GM12878 (cell line): ENCODE data around the gene ZNF599. TPM values are rescaled to one million over a fixed set of nuclear protein-coding genes. Genes with fewer than 3 reads are reported as not detected.
A peak's percentile ranks its signal among the peaks of the same experiment; 100 is the strongest.

Experiments
- ATAC-seq: fragments of 200-7000 bp; cut with Tn5 transposase; 3 replicates; pipeline ENCODE4 v1.9.1; 2020; ENCODE audit warnings: mild to moderate bottlenecking, moderate library complexity
- BruUV-seq: library from RNA; stranded (reverse); fragments of 400-500 nt; replicated peaks from 2 replicates; lab custom pipeline; 2021; lab: Mats Ljungman, UMichigan
- CTCF ChIA-PET: fragments of 300-600 bp; sonication (Branson Sonifier 250); formaldehyde crosslinking; extraction: SDS; loops from one replicate; lab custom pipeline; 2021; ENCODE audit warnings: inconsistent platforms; lab: Yijun Ruan, JAX
- POLR2A ChIA-PET: fragments of 350-600 bp; formaldehyde crosslinking; extraction: SDS; loops from one replicate; lab custom pipeline; 2021; ENCODE audit warnings: inconsistent platforms; lab: Charles Lee
- RAD21 ChIA-PET: fragments of 300-600 bp; sonication (Branson Sonifier 250); formaldehyde crosslinking; loops from one replicate; lab custom pipeline; 2023; ENCODE audit warnings: antibody characterized with exemption; ENCODE audit not compliant: unreplicated experiment; lab: Charles Lee
- SMC1A ChIA-PET: fragments of 300-600 bp; sonication (Branson Sonifier 250); formaldehyde crosslinking; loops from one replicate; lab custom pipeline; 2023; ENCODE audit not compliant: unreplicated experiment, uncharacterized antibody; lab: Charles Lee
- DNase-seq: peaks from one replicate; pipeline ENCODE4 v3.0.0-alpha.2; 2011; ENCODE audit warnings: low read depth, low spot score
- FAIRE-seq: peaks from 3 replicates; lab custom pipeline; 2011; peaks lifted over from hg19 to GRCh38; lab: Jason Lieb, UNC
- H2AFZ ChIP-seq: 2 replicates; pipeline ENCODE4 v1.6.0; 2011; ENCODE audit warnings: low read depth, low read length, control low read depth; ENCODE audit not compliant: control insufficient read depth
- H3K27ac ChIP-seq: 2 replicates; pipeline ENCODE4 v1.5.1; 2011; ENCODE audit warnings: control low read depth; ENCODE audit not compliant: control insufficient read depth, insufficient read depth
- H3K27me3 ChIP-seq, 2 experiments: replicated peaks in 1 of 2; 2 replicates each; pipeline versions ENCODE4 v1.6.0 to v1.6.1; 2011; ENCODE audit warnings: low read length in 1 of 2; ENCODE audit not compliant: control insufficient read depth in 2 of 2, insufficient read depth in 2 of 2
- H3K36me3 ChIP-seq, 2 experiments: 2 replicates each; pipeline ENCODE4 v1.5.1; 2011; ENCODE audit warnings: low read length in 1 of 2; ENCODE audit not compliant: control insufficient read depth in 2 of 2, insufficient read depth in 2 of 2
- H3K4me1 ChIP-seq: 2 replicates; pipeline ENCODE4 v1.6.1; 2011; ENCODE audit warnings: mild to moderate bottlenecking, low read length, moderate library complexity, mixed read lengths; ENCODE audit not compliant: control insufficient read depth, insufficient read depth
- H3K4me2 ChIP-seq: 2 replicates; pipeline ENCODE4 v1.6.0; 2011; ENCODE audit warnings: control low read depth; ENCODE audit not compliant: control insufficient read depth, insufficient read depth
- H3K4me3 ChIP-seq: fragments of 200-600 bp; sonication (generic); 2 replicates; pipeline ENCODE4 v1.5.1; 2016
- H3K79me2 ChIP-seq: 2 replicates; pipeline ENCODE4 v1.6.0; 2011; ENCODE audit warnings: low read length; ENCODE audit not compliant: control insufficient read depth, insufficient read depth
- H3K9ac ChIP-seq: 2 replicates; pipeline ENCODE4 v1.8.0; 2011; ENCODE audit warnings: low read length, control low read depth, mixed read lengths; ENCODE audit not compliant: control insufficient read depth, insufficient read depth
- H3K9me3 ChIP-seq: replicated peaks from 3 replicates; pipeline ENCODE4 v1.5.1; 2011; ENCODE audit warnings: mild to moderate bottlenecking, low read length; ENCODE audit not compliant: control insufficient read depth, insufficient read depth
- H4K20me1 ChIP-seq: 2 replicates; pipeline ENCODE4 v1.6.0; 2011; ENCODE audit not compliant: control insufficient read depth, insufficient read depth
- BACH1 ChIP-seq: fragments of 450-650 bp; IDR thresholded peaks from 2 replicates; pipeline ENCODE4 v1.6.1; 2017; ENCODE audit warnings: mild to moderate bottlenecking, borderline replicate concordance
- FOXK2 ChIP-seq: fragments of 450-650 bp; IDR thresholded peaks from 2 replicates; pipeline ENCODE4 v1.6.1; 2017; ENCODE audit warnings: mild to moderate bottlenecking, moderate library complexity
- MXI1 ChIP-seq: fragments of 150-350 bp; IDR thresholded peaks from 2 replicates; pipeline ENCODE4 v1.6.1; 2011; ENCODE audit warnings: low read depth, mild to moderate bottlenecking, inconsistent platforms, low read length, improper control_type of control experiment
- POLR2A ChIP-seq: IDR thresholded peaks from 2 replicates; pipeline ENCODE4 v1.6.1; 2011; ENCODE audit warnings: low read depth, mild to moderate bottlenecking, low read length
- WGBS: methylation state at CpG from one replicate; pipeline ENCODE4 v1.1.6; 2016; ENCODE audit warnings: low lambda C conversion rate; ENCODE audit not compliant: insufficient replicate concordance, insufficient coverage; ENCODE audit errors: missing lambda C conversion rate; 5-methylcytosine and 5-hydroxymethylcytosine counted together
- in situ Hi-C: fragments of 300-500 bp; cut with MboI; formaldehyde crosslinking; loops from 9 replicates; pipeline ENCODE4 v1.14.3; 2018; ENCODE audit warnings: mixed read lengths
- intact Hi-C: fragments of 100-400 bp; cut with micrococcal nuclease; formaldehyde crosslinking; loops from one replicate; pipeline ENCODE4 v1.14.2; 2022; ENCODE audit not compliant: unreplicated experiment
- polyA plus RNA-seq, 11 experiments: library from polyadenylated mRNA; depleted of rRNA in 4 of 11; unstranded in 6 of 11; stranded (reverse) in 5 of 11; fragments of >200 nt; fragmentation: Nextera tagmentation in 4 of 11; fragmentation: Illumina TruSeq in 1 of 11; extraction: Ambion mirVana in 4 of 11; extraction: Trizol in 1 of 11; gene quantifications; 1 replicate in 1 of 11; 2 replicates in 10 of 11; pipeline versions ENCODE4 v1.2.1 to v1.2.3, GENCODE V29; 2011 to 2016; ENCODE audit warnings: inconsistent platforms in 2 of 11, missing spikeins in 2 of 11, low read depth in 1 of 11
- total RNA-seq, 4 experiments: library from RNA; depleted of rRNA in 3 of 4; stranded (reverse); fragments of >200 nt in 3 of 4; fragmentation: Illumina TruSeq in 1 of 4; extraction: Trizol in 1 of 4; gene quantifications; 2 replicates each; pipeline versions ENCODE4 v1.2.1 to v1.2.3, GENCODE V29; 2013 to 2021
- TF ChIP-seq, protein P1 (sequence below): IDR thresholded peaks from 2 replicates; pipeline ENCODE4 v1.6.1; 2012; ENCODE audit warnings: mild to moderate bottlenecking, low read depth, low read length

Gene ZNF599
- total and polyA plus RNA-seq, 10 of the 15 experiments (the other 5 are each of a cell fraction or from before 2014, with no cell fraction given) = 0.27 to 4.8 (median 1.9) TPM

DNA sequence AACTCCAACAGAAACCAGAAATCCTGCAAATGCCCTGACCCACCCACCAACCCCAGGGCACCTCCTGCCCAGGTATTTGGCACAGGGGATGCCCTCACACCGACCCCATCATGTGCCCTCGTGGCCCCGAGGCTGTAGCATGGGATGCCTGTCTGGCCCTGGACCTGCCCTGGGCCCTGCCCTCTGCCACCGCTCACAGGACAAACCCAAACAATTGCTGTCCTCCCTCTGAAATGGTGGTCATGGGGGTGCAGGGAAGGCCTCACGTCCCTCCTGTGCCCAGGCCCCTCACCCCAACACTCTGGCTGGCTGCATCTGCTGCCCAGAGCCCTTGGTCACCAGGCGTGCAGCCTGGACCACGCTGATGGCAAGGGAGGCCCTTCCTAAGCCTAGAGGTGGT, 41.1 kb downstream of the ZNF599 start:
- in situ Hi-C loops = no loop called here
- no peaks in the 10 kb centered on the region for H3K4me1 ChIP-seq
- SMC1A ChIA-PET = no interaction called here
- TF ChIP-seq FOXK2 (no peak), BACH1 (no peak)
- TF ChIP-seq, all 136 proteins: peak for 0
- FAIRE-seq (no peak), ATAC-seq (no peak), DNase-seq (no peak)
- BruUV-seq = no TSS peak
- Histone ChIP-seq H3K9ac (no peak overlapping the region), H3K36me3 (no peaks in the 10 kb centered on the region), H3K27ac (no peak overlapping the region), H2AFZ (no peak overlapping the region), H3K79me2 (no peaks in the 10 kb centered on the region), H3K4me3 (no peak overlapping the region), H3K9me3 (no peaks in the 10 kb centered on the region), H3K27me3 (no peaks in the 10 kb centered on the region), H3K4me2 (no peak overlapping the region), H4K20me1 (no peaks in the 10 kb centered on the region)
- RAD21 ChIA-PET = no interaction called here
- 61% methylated on average over 6 of the region's 7 CpGs for WGBS
- CTCF ChIA-PET = no interaction called here
- intact Hi-C loops = loop anchor here (5.0 kb wide), 1 partner anchor 40 kb away; the partner anchor contains the start of gene ZNF599
- POLR2A ChIA-PET = no interaction called here

DNA sequence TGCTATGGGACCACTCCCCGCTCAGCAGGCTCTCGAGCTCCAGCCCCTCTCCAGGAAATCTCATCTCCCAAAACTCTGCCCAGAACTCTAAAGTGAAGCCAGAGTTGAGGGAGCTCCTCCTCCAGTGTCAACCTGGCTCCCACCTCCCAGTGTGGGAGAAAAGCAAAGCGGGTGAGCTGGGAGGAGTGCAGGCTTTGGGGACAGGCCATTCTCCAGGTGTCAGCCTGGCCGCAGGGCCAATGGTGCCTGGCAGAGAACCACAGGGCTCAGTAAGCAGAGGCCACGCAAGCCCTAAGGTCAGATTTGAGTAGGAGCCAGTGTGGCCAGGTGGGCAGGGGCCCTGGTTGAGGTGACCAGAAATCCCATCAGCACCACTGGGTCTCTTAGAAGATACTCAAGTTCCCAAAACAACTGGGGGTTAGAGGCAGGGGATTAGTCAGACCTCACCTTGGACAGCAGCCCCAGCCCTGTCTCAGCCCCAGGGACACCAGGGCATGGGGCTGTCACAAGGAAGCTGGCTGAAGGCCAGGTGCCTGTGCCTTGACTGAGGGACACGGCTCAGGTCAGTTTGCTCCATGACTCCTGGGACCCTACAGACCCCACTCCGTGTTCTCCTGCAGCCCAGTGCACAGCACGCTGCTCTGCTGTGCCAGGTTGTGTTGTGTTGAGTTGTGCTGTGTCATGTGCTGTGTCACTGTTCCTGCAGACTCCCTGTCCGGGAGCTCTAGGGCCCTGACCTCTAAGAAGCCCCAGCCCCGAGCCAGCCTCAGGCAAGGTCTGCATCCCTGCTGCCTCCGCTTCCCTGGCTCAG, 41.8 kb downstream of the ZNF599 start:
- ATAC-seq (no peak), FAIRE-seq (no peak), DNase-seq (no peak)
- TF ChIP-seq MXI1 = no peak
- no peak for TF ChIP-seq POLR2A
- TF ChIP-seq, protein P1, sequence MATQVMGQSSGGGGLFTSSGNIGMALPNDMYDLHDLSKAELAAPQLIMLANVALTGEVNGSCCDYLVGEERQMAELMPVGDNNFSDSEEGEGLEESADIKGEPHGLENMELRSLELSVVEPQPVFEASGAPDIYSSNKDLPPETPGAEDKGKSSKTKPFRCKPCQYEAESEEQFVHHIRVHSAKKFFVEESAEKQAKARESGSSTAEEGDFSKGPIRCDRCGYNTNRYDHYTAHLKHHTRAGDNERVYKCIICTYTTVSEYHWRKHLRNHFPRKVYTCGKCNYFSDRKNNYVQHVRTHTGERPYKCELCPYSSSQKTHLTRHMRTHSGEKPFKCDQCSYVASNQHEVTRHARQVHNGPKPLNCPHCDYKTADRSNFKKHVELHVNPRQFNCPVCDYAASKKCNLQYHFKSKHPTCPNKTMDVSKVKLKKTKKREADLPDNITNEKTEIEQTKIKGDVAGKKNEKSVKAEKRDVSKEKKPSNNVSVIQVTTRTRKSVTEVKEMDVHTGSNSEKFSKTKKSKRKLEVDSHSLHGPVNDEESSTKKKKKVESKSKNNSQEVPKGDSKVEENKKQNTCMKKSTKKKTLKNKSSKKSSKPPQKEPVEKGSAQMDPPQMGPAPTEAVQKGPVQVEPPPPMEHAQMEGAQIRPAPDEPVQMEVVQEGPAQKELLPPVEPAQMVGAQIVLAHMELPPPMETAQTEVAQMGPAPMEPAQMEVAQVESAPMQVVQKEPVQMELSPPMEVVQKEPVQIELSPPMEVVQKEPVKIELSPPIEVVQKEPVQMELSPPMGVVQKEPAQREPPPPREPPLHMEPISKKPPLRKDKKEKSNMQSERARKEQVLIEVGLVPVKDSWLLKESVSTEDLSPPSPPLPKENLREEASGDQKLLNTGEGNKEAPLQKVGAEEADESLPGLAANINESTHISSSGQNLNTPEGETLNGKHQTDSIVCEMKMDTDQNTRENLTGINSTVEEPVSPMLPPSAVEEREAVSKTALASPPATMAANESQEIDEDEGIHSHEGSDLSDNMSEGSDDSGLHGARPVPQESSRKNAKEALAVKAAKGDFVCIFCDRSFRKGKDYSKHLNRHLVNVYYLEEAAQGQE = peak; percentile 32; the same call in 1 of the 2 replicates
- no peaks in the 10 kb centered on the region for H3K9me3 ChIP-seq
- H3K4me3 ChIP-seq = no peak overlapping the region
- 57% methylated on average over 10 of the region's 11 CpGs for whole genome bisulfite sequencing
- RAD21 ChIA-PET = no interaction called here
- CTCF ChIA-PET = no interaction called here
- intact Hi-C loops = loop anchor here (5.0 kb wide), 1 partner anchor 41 kb away; the partner anchor contains the start of gene ZNF599
- H4K20me1 ChIP-seq = no peaks in the 10 kb centered on the region
- in situ Hi-C loops = no loop called here
- SMC1A ChIA-PET = no interaction called here
- H3K36me3 ChIP-seq = no peaks in the 10 kb centered on the region
- BruUV-seq = no TSS peak
- H3K4me1 ChIP-seq = no peaks in the 10 kb centered on the region
- no peak overlapping the region for H3K27ac ChIP-seq
- H2AFZ ChIP-seq = no peak overlapping the region
- no peak overlapping the region for H3K4me2 ChIP-seq
- no peaks in the 10 kb centered on the region for H3K27me3 ChIP-seq
- H3K79me2 ChIP-seq = no peaks in the 10 kb centered on the region
- H3K9ac ChIP-seq = no peak overlapping the region
- POLR2A ChIA-PET = interaction anchor here (0.6 kb wide), 1 partner anchor 1293 kb away, joined by 5 read pairs; no protein-coding TSS in a partner anchor
